Measurements from ENCODE around the gene ISLR. TPM values are rescaled to one million over a fixed set of nuclear protein-coding genes. Genes with fewer than 3 reads are reported as not detected.

The ISLR gene, protein sequence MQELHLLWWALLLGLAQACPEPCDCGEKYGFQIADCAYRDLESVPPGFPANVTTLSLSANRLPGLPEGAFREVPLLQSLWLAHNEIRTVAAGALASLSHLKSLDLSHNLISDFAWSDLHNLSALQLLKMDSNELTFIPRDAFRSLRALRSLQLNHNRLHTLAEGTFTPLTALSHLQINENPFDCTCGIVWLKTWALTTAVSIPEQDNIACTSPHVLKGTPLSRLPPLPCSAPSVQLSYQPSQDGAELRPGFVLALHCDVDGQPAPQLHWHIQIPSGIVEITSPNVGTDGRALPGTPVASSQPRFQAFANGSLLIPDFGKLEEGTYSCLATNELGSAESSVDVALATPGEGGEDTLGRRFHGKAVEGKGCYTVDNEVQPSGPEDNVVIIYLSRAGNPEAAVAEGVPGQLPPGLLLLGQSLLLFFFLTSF
- 10 to 100 TPM in 1 of 3 donors, 1 to 10 TPM in 2; 4.9 to 29.9 (median 7.4) TPM for total RNA-seq
- long read RNA-seq, donor 1, transcript ISLR-201 (2 exons, 2,371 nt): major isoform, 25 of 37 reads
- long read RNA-seq, donor 1, partial matches to known transcripts: 11 of 37 reads
- long read RNA-seq, donor 1, other reads (novel, unspliced or antisense): 0 of 37 reads
- long read RNA-seq, donor 2, partial matches to known transcripts: 0 of 4 reads
- long read RNA-seq, donor 2, other reads (novel, unspliced or antisense): 0 of 4 reads

DNA sequence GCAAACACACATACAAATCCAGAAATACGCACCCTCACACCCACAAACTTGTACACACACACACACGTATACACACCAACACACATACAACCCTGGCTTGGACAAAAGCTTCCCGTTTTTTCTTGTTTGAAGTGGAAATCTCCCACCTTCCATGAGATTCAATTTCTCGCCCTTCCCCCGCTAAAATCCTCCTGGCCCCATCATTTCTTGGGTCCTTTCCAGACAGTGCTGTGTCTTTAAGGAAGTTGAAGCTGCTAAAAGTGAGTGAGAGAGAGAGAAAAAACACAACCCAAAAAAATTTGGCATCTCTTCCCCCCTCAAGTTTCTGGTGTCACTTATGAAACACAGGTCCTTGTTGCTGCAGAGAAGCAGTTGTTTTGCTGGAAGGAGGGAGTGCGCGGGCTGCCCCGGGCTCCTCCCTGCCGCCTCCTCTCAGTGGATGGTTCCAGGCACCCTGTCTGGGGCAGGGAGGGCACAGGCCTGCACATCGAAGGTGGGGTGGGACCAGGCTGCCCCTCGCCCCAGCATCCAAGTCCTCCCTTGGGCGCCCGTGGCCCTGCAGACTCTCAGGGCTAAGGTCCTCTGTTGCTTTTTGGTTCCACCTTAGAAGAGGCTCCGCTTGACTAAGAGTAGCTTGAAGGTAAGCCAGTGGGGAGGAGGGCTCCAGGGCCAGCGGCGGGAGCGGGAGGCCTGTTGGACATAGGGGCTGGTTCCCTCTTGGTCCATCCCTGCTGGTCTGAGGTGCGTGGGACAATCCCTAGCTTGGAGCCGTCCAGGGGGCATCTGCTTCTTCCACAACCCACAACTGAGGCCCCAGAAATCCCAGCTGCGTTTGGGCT, at the start of gene ISLR:
TSS of gene ISLR (plus strand) at position 331 of the 839 bp plus-strand sequence. CDS start 1,149 bp downstream, outside the sequence.
- TF ChIP-seq CTCF (IDR thresholded peaks at IDR 0.05): no peak
- intact Hi-C loops (cut with DNase I, micrococcal nuclease): no loop called here
- ATAC-seq (peak; percentile 23), DNase-seq (peak in 1 of 3 donors; percentile 27)
- no peaks in the 10 kb centered on the region for H3K4me1 ChIP-seq (ENCODE audit: low read depth)
- no peaks in the 10 kb centered on the region for H3K9me3 ChIP-seq
- no peak within 1 kb of the TSS for H3K4me3 ChIP-seq
- no peaks in the 10 kb centered on the region for H3K36me3 ChIP-seq (ENCODE audit: low read depth)

DNA sequence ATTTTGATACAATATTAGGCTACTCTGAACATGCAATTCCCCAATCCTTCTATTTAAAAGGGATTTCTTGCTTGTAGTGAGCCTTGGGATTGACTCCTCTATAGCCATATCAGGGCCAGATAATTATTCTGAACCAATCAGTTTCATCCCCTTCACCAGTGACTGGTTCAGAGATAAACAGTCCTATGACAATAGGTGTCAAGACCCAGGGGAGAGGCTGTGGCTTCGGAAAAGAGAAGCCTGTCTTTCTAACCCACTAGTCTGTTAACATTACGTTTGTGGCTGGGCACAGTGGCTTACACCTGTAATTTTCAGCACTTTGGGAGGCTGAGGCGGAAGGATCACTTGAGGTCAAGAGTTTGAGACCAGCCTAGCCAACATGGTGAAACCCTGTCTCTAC, 49.3 kb upstream of the ISLR start:
- TF ChIP-seq CTCF (IDR thresholded peaks at IDR 0.05): no peak
- intact Hi-C loops (cut with DNase I, micrococcal nuclease): loop anchor here in 1 of 2 donors (10.0 kb wide), 1 partner anchor 191 kb away; no protein-coding TSS in a partner anchor
- Histone ChIP-seq H3K4me3 (no peak overlapping the region), H3K4me1 (ENCODE audit: low read depth) (peaks cover 8% of the 10 kb centered on the region), H3K9me3 (no peaks in the 10 kb centered on the region), H3K36me3 (ENCODE audit: low read depth) (no peaks in the 10 kb centered on the region)
- no peak for ATAC-seq
- DNase-seq: no peak

DNA sequence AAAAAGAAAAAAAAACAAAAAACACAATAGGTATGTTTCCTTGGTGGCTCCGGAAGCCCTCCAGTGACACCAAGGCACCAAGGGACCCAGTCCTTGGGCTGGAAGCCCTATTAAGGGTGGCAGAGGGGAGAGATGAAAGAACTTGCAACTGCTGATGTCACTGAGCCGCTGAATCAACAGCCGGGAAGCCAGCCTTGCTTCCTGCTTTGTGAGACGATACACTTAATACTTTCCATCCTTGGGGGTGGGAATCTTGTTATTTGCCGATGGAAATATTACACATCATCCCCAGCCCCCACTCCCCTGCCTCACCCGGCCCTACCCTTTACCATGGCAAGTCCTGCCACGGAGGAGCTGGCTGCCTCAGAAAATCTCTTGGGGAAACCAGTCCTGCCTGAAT, 48.8 kb upstream of the ISLR start:
- Histone ChIP-seq H3K9me3 (no peaks in the 10 kb centered on the region), H3K36me3 (ENCODE audit: low read depth) (no peaks in the 10 kb centered on the region), H3K4me3 (no peak overlapping the region), H3K4me1 (ENCODE audit: low read depth) (peaks cover 8% of the 10 kb centered on the region)
- intact Hi-C loops (cut with DNase I, micrococcal nuclease): loop anchor here in 1 of 2 donors (10.0 kb wide), 1 partner anchor 190 kb away; no protein-coding TSS in a partner anchor
- no peak for TF ChIP-seq CTCF (IDR thresholded peaks at IDR 0.05)
- DNase-seq (no peak), ATAC-seq (no peak)

DNA sequence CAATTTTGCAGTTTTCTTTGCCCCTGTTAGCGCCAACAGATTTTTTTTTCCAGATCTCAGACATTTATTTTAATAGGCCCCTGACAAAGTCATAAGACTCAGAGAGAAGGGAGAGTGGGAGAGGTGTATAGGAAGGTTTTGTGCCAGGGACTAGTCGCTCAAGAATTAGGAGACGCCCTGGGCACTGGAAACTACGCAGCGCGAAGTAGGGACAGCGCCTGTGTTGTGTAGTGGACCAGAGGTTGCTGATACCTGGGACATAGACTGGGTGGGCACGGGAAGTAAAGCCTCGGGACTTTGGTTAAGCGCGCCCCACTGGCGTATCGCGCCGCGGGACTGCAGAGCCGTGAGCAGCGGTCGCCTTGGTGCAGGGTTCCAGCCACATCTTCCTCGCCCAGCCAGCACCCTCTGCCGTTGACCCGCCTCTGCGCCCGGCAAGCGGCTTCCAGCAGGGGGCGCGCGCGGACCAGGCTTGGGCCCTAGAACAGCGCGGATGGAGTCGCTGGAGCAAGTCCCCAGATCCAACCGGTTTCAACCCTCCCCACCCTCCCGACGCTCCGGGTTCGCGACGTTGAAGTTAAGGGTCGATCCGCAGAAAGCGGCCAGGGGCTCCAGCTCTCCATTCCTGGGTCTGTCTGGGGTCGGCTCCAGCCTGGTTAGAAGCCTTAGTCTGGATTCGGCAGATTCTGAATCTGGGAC, 46.1 kb upstream of the ISLR start:
- no peaks in the 10 kb centered on the region for H3K9me3 ChIP-seq
- intact Hi-C loops (cut with DNase I, micrococcal nuclease): loop anchor here (2.0 to 10.0 kb wide), 2 partner anchors 187 to 193 kb away; no protein-coding TSS in a partner anchor
- peaks cover 8% of the 10 kb centered on the region for H3K4me1 ChIP-seq (ENCODE audit: low read depth)
- TF ChIP-seq CTCF (IDR thresholded peaks at IDR 0.05): peak; percentile 98
- no peak overlapping the region for H3K4me3 ChIP-seq
- DNase-seq: peak; percentile 84 to 92 (median 91)
- ATAC-seq: peak; percentile 96
- no peaks in the 10 kb centered on the region for H3K36me3 ChIP-seq (ENCODE audit: low read depth)
